SU-DHL-6 (cell line): ENCODE data around the gene PLCL1.

Experiments
- CTCF ChIP-seq: fragments of 200-600 bp; sonication (generic); IDR thresholded peaks from one replicate; pipeline ENCODE4 v1.5.1; 2017; ENCODE audit warnings: antibody characterized with exemption, mild to moderate bottlenecking, low read length, moderate library complexity; ENCODE audit not compliant: insufficient read depth, poor library complexity, severe bottlenecking
- EZH2phosphoT487 ChIP-seq: fragments of 200-600 bp; sonication (generic), shearing (Covaris generic); conservative IDR thresholded peaks from 2 replicates; pipeline ENCODE4 v1.6.1; 2018; ENCODE audit warnings: mild to moderate bottlenecking, antibody characterized with exemption, low read length, moderate library complexity, mixed read lengths

GRCh38 chr2:198146346-198146940 is 342.1 kb downstream of the PLCL1 start:
- TF ChIP-seq CTCF: no peak
- no peak for TF ChIP-seq EZH2phosphoT487
